Measurements from ENCODE around the gene TECR.
A peak's percentile ranks its signal among the peaks of the same experiment; 100 is the strongest.
"Not testable (repeated sequence)": the region's sequence is repeated elsewhere in the genome, so short reads cannot be mapped to it uniquely, and the experiment has no call there.

Gene TECR

GRCh38 chr19:14541979-14542378 is 12.6 kb downstream of the TECR start:
- Mint-ChIP-seq H3K27ac (peak overlapping the region; percentile 29), H3K36me3 (ENCODE audit: low read depth) (peaks cover 39% of the 10 kb centered on the region), H3K4me1 (ENCODE audit: low read depth) (peaks cover 44% of the 10 kb centered on the region)
- not testable (repeated sequence) for H3K27me3 Mint-ChIP-seq, H3K9me3 Mint-ChIP-seq, DNase-seq, H3K4me3 Mint-ChIP-seq

GRCh38 chr19:14542711-14543328 is 13.4 kb downstream of the TECR start:
- Mint-ChIP-seq H3K27me3 (no peaks in the 10 kb centered on the region), H3K36me3 (ENCODE audit: low read depth) (peaks cover 41% of the 10 kb centered on the region), H3K27ac (peak overlapping the region; percentile 52), H3K9me3 (no peaks in the 10 kb centered on the region), H3K4me3 (no peak overlapping the region), H3K4me1 (ENCODE audit: low read depth) (peaks cover 39% of the 10 kb centered on the region)
- no peak for DNase-seq

GRCh38 chr19:14544047-14544446 is 14.7 kb downstream of the TECR start:
- Mint-ChIP-seq H3K4me1 (ENCODE audit: low read depth) (peaks cover 31% of the 10 kb centered on the region), H3K4me3 (no peak overlapping the region), H3K27me3 (no peaks in the 10 kb centered on the region), H3K36me3 (ENCODE audit: low read depth) (peaks cover 48% of the 10 kb centered on the region), H3K9me3 (no peaks in the 10 kb centered on the region), H3K27ac (peak overlapping the region; percentile 66)
- DNase-seq, result no peak

- Mint-ChIP-seq H3K4me3 (no peak overlapping the region), H3K27ac (peak overlapping the region; percentile 76), H3K4me1 (ENCODE audit: low read depth) (peaks cover 29% of the 10 kb centered on the region), H3K27me3 (no peaks in the 10 kb centered on the region), H3K9me3 (no peaks in the 10 kb centered on the region), H3K36me3 (ENCODE audit: low read depth) (peaks cover 47% of the 10 kb centered on the region)
- DNase-seq, result no peak
Observed at GRCh38 chr19:14544977-14545715, 15.8 kb downstream of the TECR start.

- Mint-ChIP-seq H3K27me3 (no peaks in the 10 kb centered on the region), H3K4me3 (no peak overlapping the region), H3K4me1 (ENCODE audit: low read depth) (peaks cover 33% of the 10 kb centered on the region), H3K9me3 (no peaks in the 10 kb centered on the region), H3K27ac (no peak overlapping the region), H3K36me3 (ENCODE audit: low read depth) (peaks cover 46% of the 10 kb centered on the region)
- DNase-seq, result no peak
Observed at GRCh38 chr19:14545716-14546082, 16.3 kb downstream of the TECR start.

GRCh38 chr19:14550201-14550754 is 20.9 kb downstream of the TECR start:
- no peak overlapping the region for H3K4me3 Mint-ChIP-seq
- H3K27ac Mint-ChIP-seq, result peak overlapping the region; percentile 79
- H3K36me3 Mint-ChIP-seq (ENCODE audit: low read depth), result peaks cover 40% of the 10 kb centered on the region
- DNase-seq, result no peak
- H3K4me1 Mint-ChIP-seq (ENCODE audit: low read depth), result peaks cover 46% of the 10 kb centered on the region
- no peaks in the 10 kb centered on the region for H3K9me3 Mint-ChIP-seq
- H3K27me3 Mint-ChIP-seq, result no peaks in the 10 kb centered on the region

- peaks cover 31% of the 10 kb centered on the region for H3K36me3 Mint-ChIP-seq (ENCODE audit: low read depth)
- peak; percentile 77 for DNase-seq
- H3K27me3 Mint-ChIP-seq, H3K9me3 Mint-ChIP-seq, H3K4me3 Mint-ChIP-seq: not testable (repeated sequence)
- H3K27ac Mint-ChIP-seq, result peak overlapping the region; percentile 73
- peaks cover 53% of the 10 kb centered on the region for H3K4me1 Mint-ChIP-seq (ENCODE audit: low read depth)
Observed at GRCh38 chr19:14551134-14552005, 22.0 kb downstream of the TECR start.

GRCh38 chr19:14552006-14552360 is 22.6 kb downstream of the TECR start:
- peaks cover 29% of the 10 kb centered on the region for H3K36me3 Mint-ChIP-seq (ENCODE audit: low read depth)
- H3K27ac Mint-ChIP-seq, result peak overlapping the region; percentile 78
- not testable (repeated sequence) for DNase-seq, H3K9me3 Mint-ChIP-seq, H3K4me3 Mint-ChIP-seq, H3K27me3 Mint-ChIP-seq
- H3K4me1 Mint-ChIP-seq (ENCODE audit: low read depth), result peaks cover 56% of the 10 kb centered on the region

- H3K27ac Mint-ChIP-seq, result peak overlapping the region; percentile 78
- H3K9me3 Mint-ChIP-seq, result no peaks in the 10 kb centered on the region
- no peak for DNase-seq
- no peak overlapping the region for H3K4me3 Mint-ChIP-seq
- H3K36me3 Mint-ChIP-seq (ENCODE audit: low read depth), result peaks cover 28% of the 10 kb centered on the region
- H3K27me3 Mint-ChIP-seq, result no peaks in the 10 kb centered on the region
- peaks cover 60% of the 10 kb centered on the region for H3K4me1 Mint-ChIP-seq (ENCODE audit: low read depth)
Observed at GRCh38 chr19:14553042-14553938, 23.9 kb downstream of the TECR start.

GRCh38 chr19:14553939-14554243 is 24.5 kb downstream of the TECR start:
- H3K9me3 Mint-ChIP-seq, result no peaks in the 10 kb centered on the region
- no peak overlapping the region for H3K4me3 Mint-ChIP-seq
- H3K27ac Mint-ChIP-seq, result peak overlapping the region; percentile 53
- no peak for DNase-seq
- no peaks in the 10 kb centered on the region for H3K27me3 Mint-ChIP-seq
- H3K36me3 Mint-ChIP-seq (ENCODE audit: low read depth), result peaks cover 22% of the 10 kb centered on the region
- H3K4me1 Mint-ChIP-seq (ENCODE audit: low read depth), result peaks cover 63% of the 10 kb centered on the region

- Mint-ChIP-seq H3K4me3 (no peak overlapping the region), H3K27ac (peak overlapping the region; percentile 32), H3K27me3 (no peaks in the 10 kb centered on the region), H3K9me3 (no peaks in the 10 kb centered on the region), H3K36me3 (ENCODE audit: low read depth) (peaks cover 19% of the 10 kb centered on the region), H3K4me1 (ENCODE audit: low read depth) (peaks cover 63% of the 10 kb centered on the region)
- DNase-seq, result no peak
Observed at GRCh38 chr19:14554382-14554812, 25.0 kb downstream of the TECR start.

- Mint-ChIP-seq H3K36me3 (ENCODE audit: low read depth) (peaks cover 15% of the 10 kb centered on the region), H3K9me3 (no peaks in the 10 kb centered on the region), H3K27me3 (no peaks in the 10 kb centered on the region), H3K4me1 (ENCODE audit: low read depth) (peaks cover 56% of the 10 kb centered on the region), H3K27ac (peak overlapping the region; percentile 79), H3K4me3 (no peak overlapping the region)
- DNase-seq, result no peak
Observed at GRCh38 chr19:14555918-14556661, 26.7 kb downstream of the TECR start.

GRCh38 chr19:14556662-14557188 is 27.3 kb downstream of the TECR start:
- Mint-ChIP-seq H3K36me3 (ENCODE audit: low read depth) (peaks cover 16% of the 10 kb centered on the region), H3K4me3 (no peak overlapping the region), H3K27ac (no peak overlapping the region), H3K27me3 (no peaks in the 10 kb centered on the region), H3K9me3 (no peaks in the 10 kb centered on the region), H3K4me1 (ENCODE audit: low read depth) (peaks cover 55% of the 10 kb centered on the region)
- peak; percentile 83 for DNase-seq
